Right atrium auricular region (tissue), 2 donors: ENCODE measurements around the gene CHMP5. TPM values are rescaled to one million over a fixed set of nuclear protein-coding genes. Genes with fewer than 3 reads are reported as not detected.

Source experiments
- DNase-seq: peaks from one replicate; pipeline ENCODE4 v3.0.0-alpha.2; 2019; ENCODE audit warnings: low spot score
- H3K27ac ChIP-seq, 2 donors: fragments of 200-600 bp; sonication (generic); 1 replicate in 1 of 2; 2 replicates in 1 of 2; pipeline ENCODE4 v1.5.1; 2016 to 2019
- H3K27me3 ChIP-seq, 2 donors: fragments of 200-600 bp; sonication (generic); one replicate each; pipeline versions ENCODE4 v1.5.1 to v1.6.0; 2017 to 2019
- H3K36me3 ChIP-seq: fragments of 200-600 bp; sonication (generic); one replicate; pipeline ENCODE4 v1.5.1; 2016
- H3K4me1 ChIP-seq, 2 donors: fragments of 200-600 bp; sonication (generic); one replicate each; pipeline versions ENCODE4 v1.5.1 to v1.6.0; 2017 to 2019
- H3K4me3 ChIP-seq, 2 donors: fragments of 200-600 bp; sonication (generic); 1 replicate in 1 of 2; 2 replicates in 1 of 2; pipeline ENCODE4 v1.5.1; 2017 to 2019; ENCODE audit warnings: mild to moderate bottlenecking in 1 of 2, moderate library complexity in 1 of 2
- H3K9me3 ChIP-seq, 2 donors: fragments of 200-600 bp; sonication (generic); one replicate each; pipeline ENCODE4 v1.5.1; 2019
- CTCF ChIP-seq, 2 donors: fragments of 200-600 bp; sonication (generic); IDR thresholded peaks; one replicate each; pipeline ENCODE4 v1.5.1; 2019; ENCODE audit warnings: antibody characterized with exemption in 2 of 2
- total RNA-seq, 2 donors: library from RNA; depleted of rRNA; stranded (reverse); fragments of >200 nt; gene quantifications; one replicate each; pipeline ENCODE4 v1.1.0, GENCODE V29; 2016

Gene CHMP5
- total RNA-seq, 2 donors from 2014 or later = 44.0 to 51.1 TPM

DNA sequence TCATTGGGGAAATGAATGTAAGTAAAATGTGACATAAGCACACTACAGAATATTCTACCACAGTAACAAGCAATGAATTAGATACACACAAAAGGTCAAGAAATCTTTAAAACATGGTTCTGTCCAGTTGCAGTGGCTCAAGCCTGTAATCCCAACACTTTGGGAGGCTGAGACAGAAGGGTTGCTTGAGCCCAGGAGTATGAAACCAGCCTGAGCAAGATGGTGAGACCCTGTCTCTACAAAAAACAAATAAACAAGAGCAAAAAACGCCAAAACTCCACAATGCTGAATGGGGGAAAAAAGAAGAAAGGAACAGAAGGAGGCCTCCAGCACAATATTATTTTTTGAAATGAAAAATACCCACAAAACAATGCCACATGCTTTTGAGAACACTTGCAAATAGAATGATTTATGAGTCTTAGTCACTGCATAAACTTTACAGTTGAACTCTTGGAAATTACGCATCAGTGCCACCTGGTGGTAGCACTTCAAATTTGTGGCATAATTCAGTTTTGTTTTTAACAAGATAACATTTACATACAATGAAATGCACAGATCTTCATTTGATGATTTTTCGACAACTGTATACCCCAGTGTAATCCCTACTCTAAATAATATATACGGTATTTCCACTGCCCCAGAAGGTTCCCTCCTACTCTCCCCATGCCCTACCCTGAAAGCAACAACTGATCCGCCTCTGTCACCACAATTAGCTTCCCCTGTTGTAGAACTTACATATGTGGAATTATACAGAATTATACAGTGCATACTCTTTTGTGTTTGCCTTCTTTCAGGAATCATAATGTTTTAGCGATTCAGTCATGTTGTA, 39.3 kb upstream of the CHMP5 start:
- H3K4me1 ChIP-seq = peaks cover 0 to 9% of the 10 kb centered on the region in 2 donors
- H3K27me3 ChIP-seq = no peaks in the 10 kb centered on the region
- H3K27ac ChIP-seq = no peak overlapping the region
- peak; percentile 70 to 82 for TF ChIP-seq CTCF (IDR thresholded peaks at IDR 0.05)
- no peak overlapping the region for H3K4me3 ChIP-seq
- no peaks in the 10 kb centered on the region for H3K9me3 ChIP-seq
- DNase-seq = peak; percentile 73
- no peaks in the 10 kb centered on the region for H3K36me3 ChIP-seq

GRCh38 chr9:33227008-33227398, 37.8 kb upstream of the CHMP5 start:
- peaks cover 0 to 9% of the 10 kb centered on the region in 2 donors for H3K4me1 ChIP-seq
- DNase-seq = no peak

DNA sequence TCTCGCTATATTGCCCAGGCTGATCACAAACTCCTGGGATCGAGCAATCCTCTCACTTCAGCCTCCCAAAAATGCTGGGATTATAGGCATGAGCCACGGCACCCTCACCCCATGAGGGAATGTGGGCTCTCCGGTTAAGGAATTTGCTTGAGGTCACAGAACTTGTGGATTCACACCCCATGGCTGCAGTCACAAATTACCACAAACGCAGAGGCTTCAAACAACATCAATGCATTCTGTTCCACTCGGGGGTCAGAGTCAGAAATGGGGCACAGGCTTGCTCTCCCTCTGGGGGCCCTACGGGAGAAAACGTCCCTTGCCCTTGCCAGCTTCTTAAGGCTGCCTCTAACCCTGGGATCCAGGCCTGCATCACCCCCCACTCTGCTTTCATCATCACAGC, 37.1 kb upstream of the CHMP5 start:
- Histone ChIP-seq H3K4me1 (peaks cover 0 to 9% of the 10 kb centered on the region in 2 donors), H3K4me3 (no peak overlapping the region), H3K27ac (no peak overlapping the region), H3K36me3 (no peaks in the 10 kb centered on the region), H3K27me3 (no peaks in the 10 kb centered on the region), H3K9me3 (no peaks in the 10 kb centered on the region)
- no peak for TF ChIP-seq CTCF (IDR thresholded peaks at IDR 0.05)
- DNase-seq = no peak

More at GRCh38 chr9:33227008-33227398, 37.8 kb upstream of the CHMP5 start:
- Histone ChIP-seq H3K36me3 (no peaks in the 10 kb centered on the region), H3K27ac (no peak overlapping the region), H3K27me3 (no peaks in the 10 kb centered on the region), H3K9me3 (no peaks in the 10 kb centered on the region), H3K4me3 (no peak overlapping the region)
- no peak for TF ChIP-seq CTCF (IDR thresholded peaks at IDR 0.05)

- Histone ChIP-seq H3K4me3 (no peak overlapping the region), H3K9me3 (no peaks in the 10 kb centered on the region), H3K27ac (no peak overlapping the region), H3K36me3 (no peaks in the 10 kb centered on the region), H3K27me3 (no peaks in the 10 kb centered on the region), H3K4me1 (peaks cover 0 to 9% of the 10 kb centered on the region in 2 donors)
- TF ChIP-seq CTCF (IDR thresholded peaks at IDR 0.05) = no peak
- no peak for DNase-seq
Measured at GRCh38 chr9:33228606-33229005, 36.2 kb upstream of the CHMP5 start.

GRCh38 chr9:33229359-33230114, 35.3 kb upstream of the CHMP5 start:
- Histone ChIP-seq H3K27ac (no peak overlapping the region), H3K36me3 (no peaks in the 10 kb centered on the region), H3K4me3 (no peak overlapping the region), H3K9me3 (no peaks in the 10 kb centered on the region), H3K27me3 (no peaks in the 10 kb centered on the region), H3K4me1 (peaks cover 0 to 9% of the 10 kb centered on the region in 2 donors)
- no peak for DNase-seq
- no peak for TF ChIP-seq CTCF (IDR thresholded peaks at IDR 0.05)
